ENCODE data around the gene CLASRP. TPM values are rescaled to one million over a fixed set of nuclear protein-coding genes. Genes with fewer than 3 reads are reported as not detected.

Gene CLASRP
- polyA plus RNA-seq, 2 of the 4 experiments (the other 2 are of a cell fraction): 39.0 to 86.4 TPM

DNA sequence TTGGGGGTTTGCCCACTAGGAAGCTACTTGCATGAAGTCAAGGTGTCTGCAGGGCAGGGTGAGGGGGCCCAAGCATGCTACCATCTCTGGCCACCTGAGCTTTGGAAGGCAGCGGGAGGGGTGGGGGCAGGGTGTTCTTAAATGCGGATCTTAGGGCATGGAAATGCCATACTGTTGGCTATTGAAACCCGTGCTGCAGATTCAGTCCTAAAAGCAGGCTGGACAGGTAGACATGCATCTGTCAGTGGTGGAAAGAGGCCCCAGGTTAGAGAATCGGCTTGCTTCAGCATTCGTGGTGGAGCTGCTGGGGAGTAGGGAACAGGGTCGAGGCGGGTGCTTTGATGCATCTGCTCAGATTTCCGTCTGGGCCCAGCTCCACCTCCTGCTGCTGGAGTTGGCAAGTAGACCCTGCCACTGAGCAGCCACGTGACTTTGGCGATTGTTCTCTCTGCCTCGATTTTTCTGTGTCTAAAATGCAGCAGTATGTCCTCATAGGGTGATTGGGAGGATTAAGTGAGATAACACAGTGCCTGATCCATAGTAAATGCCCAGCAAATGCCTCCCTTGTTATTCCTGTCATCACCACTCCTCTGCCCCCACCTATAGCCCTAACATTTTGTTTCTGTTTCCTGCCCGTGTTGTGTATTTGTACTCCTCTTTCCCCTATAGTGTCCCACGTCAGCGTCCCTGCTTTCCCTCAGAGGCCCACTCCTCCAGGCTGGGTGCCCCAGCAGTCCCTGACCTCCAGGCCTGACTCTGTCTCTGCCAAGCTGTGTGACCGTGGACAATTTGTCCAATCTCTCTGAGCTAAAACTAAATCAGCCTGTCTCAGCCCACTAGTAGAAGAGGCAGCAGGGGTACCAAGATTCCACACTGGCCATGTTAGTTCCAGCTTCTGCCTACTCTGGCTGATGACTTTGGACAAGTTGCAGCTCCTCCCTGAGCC, 59.9 kb downstream of the CLASRP start:
- peak overlapping the region; percentile 78 to 92 for H3K27ac ChIP-seq
- H3K4me2 ChIP-seq: peak overlapping the region; percentile 75
- peaks cover 67% of the 10 kb centered on the region for H3K4me1 ChIP-seq
- FAIRE-seq (no peak), DNase-seq (ENCODE audit: low read depth in 1 of 2, low spot score in 1 of 2) (no peak), ATAC-seq (no peak)
- no peak for TF ChIP-seq FOSL2 (IDR thresholded peaks at IDR 0.05)
- TF ChIP-seq FOSL2 (CRISPR knock-in tag; IDR thresholded peaks at IDR 0.05): no peak
- TF ChIP-seq, protein P1, sequence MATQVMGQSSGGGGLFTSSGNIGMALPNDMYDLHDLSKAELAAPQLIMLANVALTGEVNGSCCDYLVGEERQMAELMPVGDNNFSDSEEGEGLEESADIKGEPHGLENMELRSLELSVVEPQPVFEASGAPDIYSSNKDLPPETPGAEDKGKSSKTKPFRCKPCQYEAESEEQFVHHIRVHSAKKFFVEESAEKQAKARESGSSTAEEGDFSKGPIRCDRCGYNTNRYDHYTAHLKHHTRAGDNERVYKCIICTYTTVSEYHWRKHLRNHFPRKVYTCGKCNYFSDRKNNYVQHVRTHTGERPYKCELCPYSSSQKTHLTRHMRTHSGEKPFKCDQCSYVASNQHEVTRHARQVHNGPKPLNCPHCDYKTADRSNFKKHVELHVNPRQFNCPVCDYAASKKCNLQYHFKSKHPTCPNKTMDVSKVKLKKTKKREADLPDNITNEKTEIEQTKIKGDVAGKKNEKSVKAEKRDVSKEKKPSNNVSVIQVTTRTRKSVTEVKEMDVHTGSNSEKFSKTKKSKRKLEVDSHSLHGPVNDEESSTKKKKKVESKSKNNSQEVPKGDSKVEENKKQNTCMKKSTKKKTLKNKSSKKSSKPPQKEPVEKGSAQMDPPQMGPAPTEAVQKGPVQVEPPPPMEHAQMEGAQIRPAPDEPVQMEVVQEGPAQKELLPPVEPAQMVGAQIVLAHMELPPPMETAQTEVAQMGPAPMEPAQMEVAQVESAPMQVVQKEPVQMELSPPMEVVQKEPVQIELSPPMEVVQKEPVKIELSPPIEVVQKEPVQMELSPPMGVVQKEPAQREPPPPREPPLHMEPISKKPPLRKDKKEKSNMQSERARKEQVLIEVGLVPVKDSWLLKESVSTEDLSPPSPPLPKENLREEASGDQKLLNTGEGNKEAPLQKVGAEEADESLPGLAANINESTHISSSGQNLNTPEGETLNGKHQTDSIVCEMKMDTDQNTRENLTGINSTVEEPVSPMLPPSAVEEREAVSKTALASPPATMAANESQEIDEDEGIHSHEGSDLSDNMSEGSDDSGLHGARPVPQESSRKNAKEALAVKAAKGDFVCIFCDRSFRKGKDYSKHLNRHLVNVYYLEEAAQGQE (IDR thresholded peaks at IDR 0.05): no peak
- no peak for TF ChIP-seq RAD21 (conservative IDR thresholded peaks at IDR 0.05 in 1 of 2, IDR thresholded peaks at IDR 0.05 in 1 of 2)
- no peak for TF ChIP-seq SMC3 (IDR thresholded peaks at IDR 0.05)
- TF ChIP-seq, protein P2, sequence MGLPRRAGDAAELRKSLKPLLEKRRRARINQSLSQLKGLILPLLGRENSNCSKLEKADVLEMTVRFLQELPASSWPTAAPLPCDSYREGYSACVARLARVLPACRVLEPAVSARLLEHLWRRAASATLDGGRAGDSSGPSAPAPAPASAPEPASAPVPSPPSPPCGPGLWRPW (IDR thresholded peaks at IDR 0.05): no peak
- no peak for TF ChIP-seq EHMT2 (IDR thresholded peaks at IDR 0.05; ENCODE audit: low read depth)
- TF ChIP-seq ZC3H11A (IDR thresholded peaks at IDR 0.05): no peak
- TF ChIP-seq MAFK (IDR thresholded peaks at IDR 0.05; ENCODE audit: partially characterized antibody): no peak
- no peak for TF ChIP-seq CHD2 (IDR thresholded peaks at IDR 0.05; ENCODE audit: low read length, partially characterized antibody)
- no peak for TF ChIP-seq HOXB13 (CRISPR knock-in tag; IDR thresholded peaks at IDR 0.05; ENCODE audit: low read depth)
- 72% methylated on average over 14 of the region's 15 CpGs for WGBS (ENCODE audit: missing lambda C conversion rate)
- H3K4me3 ChIP-seq: 0 out of 3 replicates have a peak overlapping the region, but pooled peaks have one; percentile 16
- ChIA-PET POLR2A (interaction anchor here (0.9 to 1.2 kb wide), 3 partner anchors 14 to 60 kb away, joined by 3 to 4 read pairs (median 4); partner anchors contain the start of gene CLASRP), CTCF (interaction anchor here (0.9 to 4.9 kb wide), 13 partner anchors 6 to 450 kb away, joined by 3 to 46 read pairs (median 6); partner anchors contain the start of gene PPP1R37)
- H3K9me3 ChIP-seq: no peaks in the 10 kb centered on the region

DNA sequence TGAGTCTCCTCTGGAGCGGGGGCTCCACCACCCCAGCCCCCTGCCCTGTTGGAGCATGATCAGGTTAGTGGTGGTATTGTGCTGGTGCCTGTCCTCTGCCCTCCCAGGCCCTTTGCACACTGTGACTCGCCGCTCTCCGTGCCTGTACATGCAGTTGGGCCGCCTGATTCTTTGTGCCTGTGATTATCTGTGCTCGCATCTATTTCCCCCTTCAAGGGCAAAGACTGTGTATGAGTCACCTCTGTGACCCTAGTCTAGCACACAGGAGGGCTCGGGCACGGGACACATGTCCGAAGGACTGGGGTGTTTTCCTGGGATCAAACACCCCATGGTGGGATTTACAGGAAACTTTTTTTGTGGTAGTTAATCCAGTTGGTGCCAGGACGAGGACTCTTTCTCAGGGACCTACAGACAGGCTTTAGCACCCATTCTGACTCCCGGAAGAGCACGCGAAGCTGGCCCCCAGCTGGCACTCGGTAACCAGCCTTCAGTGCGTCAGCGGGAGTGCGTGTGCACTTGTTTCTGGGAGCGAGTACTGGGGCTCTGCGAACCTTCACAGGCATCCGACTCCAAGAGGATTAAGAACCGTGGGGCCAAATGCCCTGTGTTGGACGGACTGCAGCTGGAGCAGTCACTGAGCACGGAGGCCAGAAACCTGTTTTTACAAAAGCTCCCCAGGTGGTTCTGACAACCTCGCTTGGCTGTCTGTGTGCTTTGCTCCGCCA, 60.8 kb downstream of the CLASRP start:
- Histone ChIP-seq H3K4me2 (peak overlapping the region; percentile 75), H3K27ac (peak overlapping the region; percentile 78 to 92), H3K9me3 (no peaks in the 10 kb centered on the region), H3K4me3 (no peak overlapping the region), H3K4me1 (peaks cover 60% of the 10 kb centered on the region)
- no peak for DNase-seq (ENCODE audit: low read depth in 1 of 2, low spot score in 1 of 2)
- TF ChIP-seq FOSL2 (IDR thresholded peaks at IDR 0.05) (no peak), FOSL2 (CRISPR knock-in tag; IDR thresholded peaks at IDR 0.05) (peak; percentile 28; the same call in 1 of the 2 replicates), HOXB5 (CRISPR knock-in tag; IDR thresholded peaks at IDR 0.05) (no peak)
- CTCF ChIA-PET: interaction anchor here (0.6 to 4.9 kb wide), 10 partner anchors 7 to 147 kb away, joined by 3 to 46 read pairs (median 6); partner anchors contain the start of gene PPP1R37
- FAIRE-seq: no peak
- POLR2A ChIA-PET: no interaction called here
- 88% methylated on average over 25 of the region's 25 CpGs for WGBS (ENCODE audit: missing lambda C conversion rate)
- ATAC-seq: no peak

DNA sequence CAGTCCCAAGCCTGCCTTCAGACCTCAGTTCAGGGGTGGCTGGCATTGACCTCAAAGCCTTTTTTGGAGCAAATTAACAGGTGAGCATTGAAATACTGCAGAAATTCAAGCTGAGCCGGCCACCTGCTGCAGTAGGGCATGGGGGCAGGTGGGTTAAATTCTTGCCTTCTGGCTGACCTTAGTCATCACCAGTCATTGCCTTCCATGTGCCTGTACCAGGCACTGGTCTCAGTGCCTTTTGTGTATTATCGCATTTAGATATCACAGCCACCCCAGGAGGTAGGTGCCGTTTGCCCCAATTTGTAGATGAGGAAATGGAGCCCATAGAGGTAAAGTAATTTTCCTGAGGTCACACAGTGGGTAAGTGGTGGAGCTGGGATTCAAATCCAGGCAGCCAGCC, 61.4 kb downstream of the CLASRP start:
- no peak overlapping the region for H3K4me3 ChIP-seq
- POLR2A ChIA-PET: interaction anchor here (1.2 kb wide), 1 partner anchor 9 kb away, joined by 4 read pairs; no protein-coding TSS in a partner anchor
- WGBS (ENCODE audit: missing lambda C conversion rate): 82% methylated on average over 3 of the region's 3 CpGs
- DNase-seq (ENCODE audit: low read depth in 1 of 2, low spot score in 1 of 2): no peak
- CTCF ChIA-PET: interaction anchor here (0.6 to 4.9 kb wide), 9 partner anchors 8 to 148 kb away, joined by 3 to 46 read pairs (median 3); partner anchors contain the start of gene PPP1R37
- no peak for ATAC-seq
- H3K4me2 ChIP-seq: no peak overlapping the region
- no peak for FAIRE-seq
- peaks cover 54% of the 10 kb centered on the region for H3K4me1 ChIP-seq
- no peaks in the 10 kb centered on the region for H3K9me3 ChIP-seq
- peak overlapping the region in 1 of 2 experiments; percentile 92; a peak in 2 of 6 replicates for H3K27ac ChIP-seq
- TF ChIP-seq RCOR1 (IDR thresholded peaks at IDR 0.05; ENCODE audit: low read depth, low read length): no peak
- TF ChIP-seq CBX8 (IDR thresholded peaks at IDR 0.05): no peak
- TF ChIP-seq MYC (IDR thresholded peaks at IDR 0.05; ENCODE audit: borderline replicate concordance, low read length): no peak
- TF ChIP-seq MAFK (IDR thresholded peaks at IDR 0.05; ENCODE audit: partially characterized antibody): no peak
- no peak for TF ChIP-seq CEBPB (IDR thresholded peaks at IDR 0.05)
- TF ChIP-seq, protein P2 (IDR thresholded peaks at IDR 0.05): no peak
- no peak for TF ChIP-seq CHD2 (IDR thresholded peaks at IDR 0.05; ENCODE audit: low read length, partially characterized antibody)
- TF ChIP-seq ZSCAN20 (CRISPR knock-in tag; IDR thresholded peaks at IDR 0.05): no peak
- TF ChIP-seq, protein P3, sequence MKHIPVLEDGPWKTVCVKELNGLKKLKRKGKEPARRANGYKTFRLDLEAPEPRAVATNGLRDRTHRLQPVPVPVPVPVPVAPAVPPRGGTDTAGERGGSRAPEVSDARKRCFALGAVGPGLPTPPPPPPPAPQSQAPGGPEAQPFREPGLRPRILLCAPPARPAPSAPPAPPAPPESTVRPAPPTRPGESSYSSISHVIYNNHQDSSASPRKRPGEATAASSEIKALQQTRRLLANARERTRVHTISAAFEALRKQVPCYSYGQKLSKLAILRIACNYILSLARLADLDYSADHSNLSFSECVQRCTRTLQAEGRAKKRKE (CRISPR knock-in tag; IDR thresholded peaks at IDR 0.05; ENCODE audit: low read depth): no peak
- TF ChIP-seq HOXA7 (CRISPR knock-in tag; IDR thresholded peaks at IDR 0.05): no peak
- no peak for TF ChIP-seq EP300 (IDR thresholded peaks at IDR 0.05)
- no peak for TF ChIP-seq TP53 (CRISPR knock-in tag; IDR thresholded peaks at IDR 0.05)
- no peak for TF ChIP-seq BHLHE40 (IDR thresholded peaks at IDR 0.05; ENCODE audit: low read depth, low read length)
- no peak for TF ChIP-seq FOSB (CRISPR knock-in tag; IDR thresholded peaks at IDR 0.05)
- TF ChIP-seq EHF (CRISPR knock-in tag; IDR thresholded peaks at IDR 0.05): no peak
- no peak for TF ChIP-seq MAZ (IDR thresholded peaks at IDR 0.05; ENCODE audit: borderline replicate concordance, low read depth, low read length)
- no peak for TF ChIP-seq FOXS1 (CRISPR knock-in tag; IDR thresholded peaks at IDR 0.05)
- no peak for TF ChIP-seq HDAC2 (IDR thresholded peaks at IDR 0.05)

Measured in A549 (cell line).